Ishikawa (cell line): ENCODE data around the gene CTNNA1.

Experiments
- CEBPB ChIP-seq: IDR thresholded peaks from 2 replicates; pipeline ENCODE4 v1.6.1; 2012
- CREB1 ChIP-seq: IDR thresholded peaks from 2 replicates; pipeline ENCODE4 v1.6.1; 2012; ENCODE audit warnings: low read depth
- EGR1 ChIP-seq: IDR thresholded peaks from 2 replicates; pipeline ENCODE4 v1.6.1; 2012
- EP300 ChIP-seq: IDR thresholded peaks from 2 replicates; pipeline ENCODE4 v1.6.1; 2012; ENCODE audit warnings: borderline replicate concordance
- FOXM1 ChIP-seq: IDR thresholded peaks from 2 replicates; pipeline ENCODE4 v1.6.1; 2012; ENCODE audit warnings: low read depth, borderline replicate concordance
- NFIC ChIP-seq: IDR thresholded peaks from 2 replicates; pipeline ENCODE4 v1.6.1; 2012
- RAD21 ChIP-seq: IDR thresholded peaks from 2 replicates; pipeline ENCODE4 v1.6.1; 2012; ENCODE audit warnings: low read depth
- TAF1 ChIP-seq: IDR thresholded peaks from 2 replicates; pipeline ENCODE4 v1.6.1; 2012; ENCODE audit warnings: low read depth, mild to moderate bottlenecking
- TCF12 ChIP-seq: IDR thresholded peaks from 2 replicates; pipeline ENCODE4 v1.6.1; 2012; ENCODE audit warnings: low read depth
- TEAD4 ChIP-seq: IDR thresholded peaks from 2 replicates; pipeline ENCODE4 v1.6.1; 2012
- USF1 ChIP-seq: IDR thresholded peaks from 2 replicates; pipeline ENCODE4 v1.6.1; 2012
- YY1 ChIP-seq: IDR thresholded peaks from 2 replicates; pipeline ENCODE4 v1.6.1; 2012; ENCODE audit warnings: low read depth
- ZBTB7A ChIP-seq: IDR thresholded peaks from 2 replicates; pipeline ENCODE4 v1.6.1; 2012; ENCODE audit warnings: low read depth
- TF ChIP-seq, protein P1 (sequence below): IDR thresholded peaks from 2 replicates; pipeline ENCODE4 v1.6.1; 2012; ENCODE audit warnings: low read depth, mild to moderate bottlenecking
- TF ChIP-seq, protein P2 (sequence below): IDR thresholded peaks from 2 replicates; pipeline ENCODE4 v1.6.1; 2012

Gene CTNNA1

GRCh38 chr5:138833726-138834480 lies 80.7 kb downstream of the CTNNA1 start:
- TF ChIP-seq TEAD4 (no peak), RAD21 (no peak), EGR1 (no peak), NFIC (no peak), TCF12 (no peak), FOXM1 (no peak), ZBTB7A (no peak), EP300 (no peak), YY1 (no peak), CREB1 (no peak), CEBPB (no peak)
- TF ChIP-seq, protein P1, sequence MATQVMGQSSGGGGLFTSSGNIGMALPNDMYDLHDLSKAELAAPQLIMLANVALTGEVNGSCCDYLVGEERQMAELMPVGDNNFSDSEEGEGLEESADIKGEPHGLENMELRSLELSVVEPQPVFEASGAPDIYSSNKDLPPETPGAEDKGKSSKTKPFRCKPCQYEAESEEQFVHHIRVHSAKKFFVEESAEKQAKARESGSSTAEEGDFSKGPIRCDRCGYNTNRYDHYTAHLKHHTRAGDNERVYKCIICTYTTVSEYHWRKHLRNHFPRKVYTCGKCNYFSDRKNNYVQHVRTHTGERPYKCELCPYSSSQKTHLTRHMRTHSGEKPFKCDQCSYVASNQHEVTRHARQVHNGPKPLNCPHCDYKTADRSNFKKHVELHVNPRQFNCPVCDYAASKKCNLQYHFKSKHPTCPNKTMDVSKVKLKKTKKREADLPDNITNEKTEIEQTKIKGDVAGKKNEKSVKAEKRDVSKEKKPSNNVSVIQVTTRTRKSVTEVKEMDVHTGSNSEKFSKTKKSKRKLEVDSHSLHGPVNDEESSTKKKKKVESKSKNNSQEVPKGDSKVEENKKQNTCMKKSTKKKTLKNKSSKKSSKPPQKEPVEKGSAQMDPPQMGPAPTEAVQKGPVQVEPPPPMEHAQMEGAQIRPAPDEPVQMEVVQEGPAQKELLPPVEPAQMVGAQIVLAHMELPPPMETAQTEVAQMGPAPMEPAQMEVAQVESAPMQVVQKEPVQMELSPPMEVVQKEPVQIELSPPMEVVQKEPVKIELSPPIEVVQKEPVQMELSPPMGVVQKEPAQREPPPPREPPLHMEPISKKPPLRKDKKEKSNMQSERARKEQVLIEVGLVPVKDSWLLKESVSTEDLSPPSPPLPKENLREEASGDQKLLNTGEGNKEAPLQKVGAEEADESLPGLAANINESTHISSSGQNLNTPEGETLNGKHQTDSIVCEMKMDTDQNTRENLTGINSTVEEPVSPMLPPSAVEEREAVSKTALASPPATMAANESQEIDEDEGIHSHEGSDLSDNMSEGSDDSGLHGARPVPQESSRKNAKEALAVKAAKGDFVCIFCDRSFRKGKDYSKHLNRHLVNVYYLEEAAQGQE, result no peak
- TF ChIP-seq, protein P2, sequence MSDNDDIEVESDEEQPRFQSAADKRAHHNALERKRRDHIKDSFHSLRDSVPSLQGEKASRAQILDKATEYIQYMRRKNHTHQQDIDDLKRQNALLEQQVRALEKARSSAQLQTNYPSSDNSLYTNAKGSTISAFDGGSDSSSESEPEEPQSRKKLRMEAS, result no peak

GRCh38 chr5:138837160-138837559 lies 83.9 kb downstream of the CTNNA1 start:
- TF ChIP-seq FOXM1 (no peak), EP300 (no peak), TCF12 (no peak), CEBPB (no peak), NFIC (no peak)
- TF ChIP-seq, protein P1, result no peak

GRCh38 chr5:138840103-138840502 lies 86.9 kb downstream of the CTNNA1 start:
- TF ChIP-seq RAD21 (no peak), ZBTB7A (no peak), FOXM1 (no peak), EGR1 (no peak), YY1 (no peak), CEBPB (no peak), EP300 (no peak), USF1 (no peak), CREB1 (no peak)
- TF ChIP-seq, protein P2, result no peak
- TF ChIP-seq, protein P1, result no peak

- TF ChIP-seq, protein P2, result no peak
- TF ChIP-seq TAF1 (no peak), NFIC (no peak), YY1 (no peak), USF1 (no peak), CEBPB (no peak), FOXM1 (no peak), TCF12 (no peak), TEAD4 (no peak), RAD21 (no peak), ZBTB7A (no peak), EGR1 (no peak), EP300 (no peak), CREB1 (no peak)
- TF ChIP-seq, protein P1, result no peak
These were observed 88.3 kb downstream of the CTNNA1 start for GRCh38 chr5:138841531-138841930.
